H1 (cell line): ENCODE data around the gene EPM2A. TPM values are rescaled to one million over a fixed set of nuclear protein-coding genes. Genes with fewer than 3 reads are reported as not detected.

Source experiments
- CTCF ChIA-PET: fragments of 300-600 bp; sonication (Branson Sonifier 250); formaldehyde crosslinking; loops from one replicate; lab custom pipeline; 2021; ENCODE audit not compliant: partially characterized antibody; lab: Charles Lee
- POLR2A ChIA-PET: fragments of 300-600 bp; sonication (Branson Sonifier 250); formaldehyde crosslinking; loops from one replicate; lab custom pipeline; 2021; ENCODE audit warnings: inconsistent platforms; ENCODE audit not compliant: partially characterized antibody; lab: Charles Lee
- DNase-seq, 2 experiments: peaks; one replicate each; pipeline versions ENCODE4 v3.0.0 to v3.0.0-alpha.2; 2010 to 2022; ENCODE audit warnings: low spot score in 2 of 2, low read depth in 1 of 2, mixed read lengths in 1 of 2
- FAIRE-seq: peaks from 2 replicates; lab custom pipeline; 2011; peaks lifted over from hg19 to GRCh38; lab: Jason Lieb, UNC
- H2AFZ ChIP-seq: 2 replicates; pipeline ENCODE4 v1.8.1; 2012; ENCODE audit warnings: low read length, inconsistent platforms
- H2AK5ac ChIP-seq: 2 replicates; pipeline ENCODE4 v1.6.1; 2013; ENCODE audit warnings: low read depth, low read length
- H2BK120ac ChIP-seq: replicated peaks from 2 replicates; pipeline ENCODE3; 2013; ENCODE audit warnings: low read depth, low read length, inconsistent platforms
- H2BK12ac ChIP-seq: 2 replicates; pipeline ENCODE4 v1.6.1; 2013; ENCODE audit warnings: low read depth, low read length
- H2BK15ac ChIP-seq: 2 replicates; pipeline ENCODE4 v1.6.1; 2013; ENCODE audit warnings: low read length
- H2BK20ac ChIP-seq: 2 replicates; pipeline ENCODE4 v1.6.1; 2013; ENCODE audit warnings: low read length
- H2BK5ac ChIP-seq: 2 replicates; pipeline ENCODE4 v1.6.1; 2013; ENCODE audit warnings: low read depth, low read length
- H3K14ac ChIP-seq: 2 replicates; pipeline ENCODE4 v1.6.1; 2013; ENCODE audit warnings: inconsistent platforms; ENCODE audit not compliant: insufficient read length
- H3K18ac ChIP-seq: 2 replicates; pipeline ENCODE4 v1.6.1; 2013; ENCODE audit warnings: low read length; ENCODE audit errors: extremely low read depth
- H3K23ac ChIP-seq: 2 replicates; pipeline ENCODE4 v1.6.1; 2013; ENCODE audit warnings: inconsistent platforms; ENCODE audit not compliant: insufficient read length
- H3K23me2 ChIP-seq: 2 replicates; pipeline ENCODE4 v1.6.1; 2013; ENCODE audit warnings: low read depth, low read length
- H3K27ac ChIP-seq: 2 replicates; pipeline ENCODE4 v1.6.1; 2011; ENCODE audit warnings: low read depth, low read length, inconsistent platforms
- H3K27me3 ChIP-seq, 4 experiments: replicated peaks in 1 of 4; 1 replicate in 1 of 4; 2 replicates in 3 of 4; pipeline versions ENCODE4 v1.6.1 to v1.8.1; 2011 to 2013; ENCODE audit warnings: low read length in 3 of 4, mild to moderate bottlenecking in 3 of 4, inconsistent platforms in 2 of 4, mixed read lengths in 2 of 4, moderate library complexity in 1 of 4; ENCODE audit not compliant: control insufficient read depth in 3 of 4, insufficient read depth in 3 of 4; ENCODE audit errors: extremely low read depth in 1 of 4
- H3K36me3 ChIP-seq, 4 experiments: 2 replicates each; pipeline versions ENCODE4 v1.6.1 to v1.8.1; 2011 to 2013; ENCODE audit warnings: mild to moderate bottlenecking in 4 of 4, low read length in 3 of 4, moderate library complexity in 2 of 4, control low read depth in 1 of 4, inconsistent platforms in 1 of 4; ENCODE audit not compliant: insufficient read depth in 4 of 4, control insufficient read depth in 2 of 4
- H3K4ac ChIP-seq: replicated peaks from 2 replicates; pipeline ENCODE3; 2013; ENCODE audit warnings: low read length, low read depth, mixed read lengths, inconsistent platforms; ENCODE audit not compliant: insufficient read length
- H3K4me1 ChIP-seq, 4 experiments: replicated peaks in 1 of 4; 1 replicate in 1 of 4; 2 replicates in 3 of 4; pipeline versions ENCODE4 v1.6.1 to v1.8.1; 2011 to 2013; ENCODE audit warnings: low read length in 3 of 4, inconsistent platforms in 2 of 4, mixed read lengths in 1 of 4; ENCODE audit not compliant: insufficient read depth in 4 of 4, control insufficient read depth in 3 of 4
- H3K4me2 ChIP-seq, 2 experiments: 2 replicates each; pipeline versions ENCODE4 v1.6.1 to v1.8.1; 2011 to 2013; ENCODE audit warnings: low read depth in 2 of 2, low read length in 2 of 2, control low read depth in 1 of 2, inconsistent platforms in 1 of 2, mild to moderate bottlenecking in 1 of 2; ENCODE audit not compliant: insufficient read depth in 1 of 2
- H3K4me3 ChIP-seq, 4 experiments: fragments of 200-600, 300-600 bp in 1 of 4; sonication (generic), shearing (Covaris generic), sonication (Bioruptor Twin) in 1 of 4; 2 replicates each; pipeline versions ENCODE4 v1.5.1 to v1.8.1; 2011 to 2016; ENCODE audit warnings: low read length in 4 of 4, low read depth in 3 of 4, control low read depth in 2 of 4, inconsistent platforms in 2 of 4, mild to moderate bottlenecking in 2 of 4, mixed read lengths in 1 of 4, moderate library complexity in 1 of 4; ENCODE audit not compliant: insufficient read depth in 2 of 4; ENCODE audit errors: extremely low read depth in 1 of 4
- H3K56ac ChIP-seq: replicated peaks from 2 replicates; pipeline ENCODE3; 2013; ENCODE audit warnings: low read depth, mild to moderate bottlenecking, mixed read lengths, low read length, inconsistent platforms; ENCODE audit not compliant: insufficient read length
- H3K79me1 ChIP-seq: 2 replicates; pipeline ENCODE4 v1.6.1; 2013; ENCODE audit warnings: low read depth, low read length, control low read depth
- H3K79me2 ChIP-seq, 2 experiments: 2 replicates each; pipeline versions ENCODE4 v1.6.1 to v1.8.1; 2012 to 2013; ENCODE audit warnings: low read length in 2 of 2, mild to moderate bottlenecking in 2 of 2, inconsistent platforms in 1 of 2; ENCODE audit not compliant: insufficient read depth in 2 of 2, control insufficient read depth in 1 of 2
- H3K9ac ChIP-seq, 4 experiments: replicated peaks in 1 of 4; 1 replicate in 1 of 4; 2 replicates in 3 of 4; pipeline versions ENCODE4 v1.6.1 to v1.8.1; 2011 to 2013; ENCODE audit warnings: low read depth in 3 of 4, low read length in 3 of 4, control low read depth in 2 of 4, mild to moderate bottlenecking in 2 of 4, moderate library complexity in 2 of 4, inconsistent platforms in 1 of 4; ENCODE audit errors: extremely low read depth in 1 of 4
- H3K9me3 ChIP-seq, 2 experiments: 2 replicates each; pipeline versions ENCODE4 v1.6.1 to v1.8.1; 2012 to 2013; ENCODE audit warnings: mild to moderate bottlenecking in 2 of 2, moderate library complexity in 2 of 2, control low read depth in 1 of 2, inconsistent platforms in 1 of 2, low read depth in 1 of 2, low read length in 1 of 2, mixed read lengths in 1 of 2; ENCODE audit not compliant: insufficient read depth in 2 of 2
- H4K20me1 ChIP-seq, 2 experiments: replicated peaks in 1 of 2; 2 replicates each; pipeline versions ENCODE3 to v1.8.1; 2011 to 2013; ENCODE audit warnings: inconsistent platforms in 2 of 2, low read length in 2 of 2, mild to moderate bottlenecking in 1 of 2; ENCODE audit not compliant: insufficient read depth in 2 of 2, control insufficient read depth in 1 of 2
- H4K5ac ChIP-seq: 2 replicates; pipeline ENCODE4 v1.6.1; 2013; ENCODE audit warnings: low read length, low read depth, mixed read lengths, inconsistent platforms; ENCODE audit not compliant: insufficient read length
- H4K8ac ChIP-seq: 2 replicates; pipeline ENCODE4 v1.8.0; 2013; ENCODE audit warnings: mild to moderate bottlenecking, moderate library complexity, low read length, inconsistent platforms; ENCODE audit not compliant: insufficient read depth; ENCODE audit errors: extremely low read depth
- H4K91ac ChIP-seq: replicated peaks from 2 replicates; pipeline ENCODE3; 2013; ENCODE audit warnings: low read length, mixed read lengths, inconsistent platforms; ENCODE audit not compliant: insufficient read length
- CTBP2 ChIP-seq: IDR thresholded peaks from 2 replicates; pipeline ENCODE4 v1.7.0; 2011; ENCODE audit warnings: borderline replicate concordance, mild to moderate bottlenecking, moderate library complexity, mixed read lengths, low read length; ENCODE audit not compliant: insufficient read depth, insufficient read length
- RNF2 ChIP-seq: fragments of 200-900, 300-1000 bp; sonication (generic); IDR thresholded peaks from 2 replicates; pipeline ENCODE4 v1.7.1; 2016; ENCODE audit warnings: borderline replicate concordance, low read depth, mild to moderate bottlenecking, antibody characterized with exemption, low read length; ENCODE audit not compliant: poor library complexity, severe bottlenecking; ENCODE audit errors: missing control alignments
- SIX5 ChIP-seq: IDR thresholded peaks from 2 replicates; pipeline ENCODE4 v1.6.1; 2011; ENCODE audit warnings: mild to moderate bottlenecking, low read depth, low read length
- WGBS, 2 experiments: shearing (Covaris generic) in 1 of 2; methylation state at CpG; one replicate each; pipeline versions ENCODE4 v1.1.6 to v1.1.7; 2013 to 2015; ENCODE audit warnings: low lambda C conversion rate in 2 of 2, mixed read lengths in 2 of 2, inconsistent platforms in 1 of 2, low coverage in 1 of 2, missing lambda C conversion rate in 1 of 2; ENCODE audit not compliant: insufficient replicate concordance in 2 of 2, insufficient coverage in 1 of 2, insufficient read length in 1 of 2; ENCODE audit errors: extremely low coverage in 1 of 2, missing lambda C conversion rate in 1 of 2; 5-methylcytosine and 5-hydroxymethylcytosine counted together
- polyA plus RNA-seq, 7 experiments: library from polyadenylated mRNA; depleted of rRNA in 3 of 7; stranded (reverse) in 5 of 7; unstranded in 2 of 7; fragments of >200 nt in 5 of 7; fragments of 200-250 nt in 2 of 7; gene quantifications; 1 replicate in 5 of 7; 2 replicates in 1 of 7; 4 replicates in 1 of 7; pipeline versions ENCODE4 v1.2.1 to v1.2.3, GENCODE V29; 2011 to 2013; ENCODE audit warnings: missing spikeins in 2 of 7, mixed read lengths in 2 of 7
- total RNA-seq: library from RNA; stranded (reverse); fragmentation: NEBNext Ultra II Directional; extraction: Animal tissue kit (Norgen Biotek cat#: 25700); gene quantifications from 2 replicates; pipeline ENCODE4 v1.2.1, GENCODE V29; 2021

Gene EPM2A
- total and polyA plus RNA-seq, 2 of the 8 experiments (the other 6 are each of a cell fraction or from before 2014, with no cell fraction given), result 2.3 to 6.2 TPM

GRCh38 chr6:145694083-145694737, 41.1 kb downstream of the EPM2A start:
- 0 out of 4 replicates have a peak, but pooled peaks cover 0 to 5% of the 10 kb centered on the region in 2 experiments for H3K9me3 ChIP-seq
- no peak for FAIRE-seq
- H3K56ac ChIP-seq, result no peak overlapping the region
- ChIA-PET CTCF (interaction anchor here (0.9 to 1.0 kb wide), 2 partner anchors 8 to 10 kb away, joined by 3 read pairs; no protein-coding TSS in a partner anchor), POLR2A (interaction anchor here (1.0 kb wide), 2 partner anchors 41 kb away, joined by 3 to 4 read pairs; partner anchors contain the start of gene EPM2A)
- no peak for DNase-seq
- no peak overlapping the region for H3K4me3 ChIP-seq
- H2BK20ac ChIP-seq, result no peak overlapping the region
- no peak overlapping the region for H2AK5ac ChIP-seq
- H3K79me2 ChIP-seq, result no peaks in the 10 kb centered on the region
- no peak overlapping the region for H3K4me2 ChIP-seq
- no peak overlapping the region for H4K8ac ChIP-seq
- 91% methylated on average over 4 of the region's 4 CpGs; no CpG with 5 or more reads in 1 of the 2 experiments for WGBS, 2 experiments
- peaks cover 0 to 1% (median 0%) of the 10 kb centered on the region in 4 experiments; a peak in 1 of 7 replicates for H3K27me3 ChIP-seq
- H4K5ac ChIP-seq, result no peak overlapping the region
- no peak overlapping the region for H3K4ac ChIP-seq
- H2BK5ac ChIP-seq, result no peak overlapping the region
- no peak overlapping the region for H2BK120ac ChIP-seq
- no peaks in the 10 kb centered on the region for H3K23me2 ChIP-seq
- H3K27ac ChIP-seq, result no peak overlapping the region
- H3K36me3 ChIP-seq, result no peaks in the 10 kb centered on the region
- H4K91ac ChIP-seq, result no peak overlapping the region
- H3K9ac ChIP-seq, result no peak overlapping the region
- no peak overlapping the region for H2AFZ ChIP-seq
- H3K18ac ChIP-seq, result no peak overlapping the region
- no peak overlapping the region for H2BK15ac ChIP-seq
- 0 out of 7 replicates have a peak, but pooled peaks cover 0 to 2% (median 0%) of the 10 kb centered on the region in 4 experiments for H3K4me1 ChIP-seq
- H3K79me1 ChIP-seq, result no peaks in the 10 kb centered on the region; the same call in 1 of the 2 replicates
- no peak overlapping the region for H3K23ac ChIP-seq
- no peak overlapping the region for H3K14ac ChIP-seq
- no peaks in the 10 kb centered on the region for H4K20me1 ChIP-seq
- no peak overlapping the region for H2BK12ac ChIP-seq
- TF ChIP-seq CTBP2 (no peak), SIX5 (no peak), RNF2 (no peak)
